NCI-H82 (cell line): ENCODE measurements around the gene CRTAC1.

Experiments
- DNase-seq: peaks from one replicate; lab custom pipeline; 2025; lab: John Stamatoyannopoulos, UW

CRTAC1 gene

GRCh38 chr10:97923476-97923875, 106.9 kb downstream of the CRTAC1 start:
- DNase-seq, result no peak

GRCh38 chr10:97923057-97923456, 107.4 kb downstream of the CRTAC1 start:
- no peak for DNase-seq

GRCh38 chr10:97922022-97922758, 108.2 kb downstream of the CRTAC1 start:
- DNase-seq, result peak; percentile 26

- no peak for DNase-seq
Measured at GRCh38 chr10:97921581-97922021, 108.8 kb downstream of the CRTAC1 start.

DNA sequence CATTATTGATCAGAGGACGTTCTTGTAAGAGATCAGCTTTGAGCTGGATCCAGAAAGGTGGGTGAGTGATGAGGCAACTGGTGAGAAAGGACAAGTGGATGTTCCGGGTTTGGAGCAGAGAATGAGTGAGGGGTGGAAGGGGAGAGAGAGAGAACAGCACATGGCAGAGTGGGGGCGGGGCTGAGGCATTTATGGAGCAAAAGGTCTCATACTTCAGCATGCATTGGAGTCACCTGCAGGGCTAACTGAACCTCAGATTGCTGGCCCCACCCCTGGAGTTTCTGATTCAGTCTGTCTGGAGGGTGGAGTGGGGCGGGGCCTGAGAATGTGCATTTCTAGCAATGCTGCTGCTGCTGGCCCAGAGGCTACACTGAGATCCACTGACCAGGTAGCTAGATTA, 109.6 kb downstream of the CRTAC1 start:
- no peak for DNase-seq

DNA sequence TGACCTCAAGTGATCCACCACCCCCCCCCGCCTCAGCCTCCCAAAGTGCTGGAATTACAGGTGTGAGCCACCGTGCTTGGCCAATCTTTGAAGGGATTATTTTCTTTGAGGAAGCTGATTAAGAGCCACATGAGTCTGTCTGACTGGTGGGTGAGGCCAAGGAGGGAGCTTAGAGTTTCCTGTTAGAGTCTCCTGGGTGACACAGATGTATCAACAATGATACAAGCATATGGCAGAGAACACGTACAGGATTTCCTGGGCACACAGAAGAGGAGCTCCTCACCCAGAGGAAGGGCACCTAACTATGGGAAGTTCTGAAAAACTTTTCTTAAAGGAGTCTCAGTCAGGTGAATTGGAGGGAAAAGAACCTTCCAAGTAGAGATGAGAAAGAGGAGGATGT, 111.4 kb downstream of the CRTAC1 start:
- DNase-seq, result peak; percentile 72

DNA sequence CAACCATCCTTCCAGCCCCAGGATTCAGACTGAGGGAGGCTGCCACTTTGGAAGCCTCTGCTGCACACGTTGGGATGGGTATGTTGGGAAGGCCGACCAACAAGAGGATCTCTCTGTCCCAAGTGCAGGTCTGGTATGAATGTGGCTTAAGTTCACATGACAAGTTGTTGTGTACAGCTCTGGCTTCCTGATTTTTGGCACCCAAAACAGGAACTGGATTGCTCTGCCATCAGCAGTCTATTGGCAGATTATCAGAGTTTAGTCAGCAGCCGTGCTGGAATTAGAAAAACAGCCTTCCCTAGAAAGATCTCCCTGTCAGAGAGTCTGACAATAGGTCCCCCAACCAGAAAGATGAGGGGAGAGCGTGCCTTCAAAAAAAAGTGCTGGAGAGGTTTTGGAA, 113.8 kb downstream of the CRTAC1 start:
- DNase-seq, result no peak

DNA sequence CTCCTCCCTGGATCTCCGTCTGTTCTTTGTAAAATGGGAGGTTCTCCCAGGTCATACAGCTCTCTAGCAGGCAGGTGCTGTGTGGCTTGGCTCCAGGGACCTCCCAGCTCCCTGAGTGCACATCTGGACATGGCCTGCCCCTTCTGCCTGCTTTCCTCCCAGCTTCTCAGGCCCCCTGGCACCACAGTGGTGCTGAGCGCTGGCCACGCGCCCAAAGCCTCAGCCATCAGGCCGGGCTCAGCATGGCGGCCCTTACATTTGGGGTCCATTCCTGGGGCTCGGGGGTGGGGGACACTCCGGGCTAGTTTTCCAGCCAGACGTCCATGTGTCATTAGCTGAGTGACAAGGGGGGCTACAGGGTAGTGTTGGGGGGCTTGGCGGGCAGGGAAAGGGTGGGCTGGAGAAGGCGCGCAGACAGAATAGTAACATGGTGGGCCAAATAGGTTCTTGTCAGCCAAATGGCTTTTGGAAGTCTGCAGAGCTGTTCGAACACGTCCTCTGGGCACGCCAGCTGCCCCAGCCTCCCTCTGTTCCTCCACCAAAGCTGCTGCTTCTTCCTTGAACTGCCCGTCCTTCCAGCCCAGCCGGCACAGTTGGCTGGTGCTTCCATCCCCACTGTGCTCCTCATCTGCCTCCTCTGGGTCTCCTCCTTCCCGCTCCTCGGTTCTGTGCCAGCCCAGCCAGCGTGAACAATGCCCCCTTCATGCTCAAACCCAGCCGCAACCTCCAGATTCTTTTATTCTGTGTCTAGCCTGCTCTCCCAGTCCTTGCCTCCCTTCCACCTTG, 114.9 kb downstream of the CRTAC1 start:
- DNase-seq, result no peak

- DNase-seq, result peak; percentile 78
Measured at GRCh38 chr10:97914837-97915211, 115.6 kb downstream of the CRTAC1 start.

- DNase-seq, result no peak
Measured at GRCh38 chr10:97914171-97914836, 116.1 kb downstream of the CRTAC1 start.

GRCh38 chr10:97913614-97914013, 116.8 kb downstream of the CRTAC1 start:
- DNase-seq, result no peak

DNA sequence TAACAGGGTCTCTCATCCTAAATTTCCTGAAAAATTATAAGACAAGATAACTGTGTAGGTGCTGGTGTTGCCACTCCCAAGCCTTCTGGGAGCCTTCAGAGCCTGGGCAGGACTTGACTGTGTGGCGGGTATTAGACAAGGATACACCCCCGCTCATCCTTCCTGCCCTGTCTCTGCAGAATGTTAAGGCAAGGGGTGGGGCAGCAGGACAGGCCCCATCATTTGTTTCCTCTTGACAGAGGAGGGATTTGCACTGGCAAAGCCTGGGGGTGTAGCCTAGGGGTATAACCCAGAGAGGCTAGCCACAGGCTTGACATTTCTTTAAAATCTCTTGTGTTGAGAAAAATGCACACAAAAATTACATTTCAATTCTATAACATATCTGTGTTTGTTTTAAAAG, 117.2 kb downstream of the CRTAC1 start:
- DNase-seq, result no peak

- DNase-seq, result no peak
Measured at GRCh38 chr10:97911217-97911616, 119.2 kb downstream of the CRTAC1 start.

- DNase-seq, result peak; percentile 12
Measured at GRCh38 chr10:97910661-97911060, 119.8 kb downstream of the CRTAC1 start.

GRCh38 chr10:97907830-97908229, 122.6 kb downstream of the CRTAC1 start:
- no peak for DNase-seq

GRCh38 chr10:97907211-97907610, 123.2 kb downstream of the CRTAC1 start:
- no peak for DNase-seq

GRCh38 chr10:97905276-97905675, 125.1 kb downstream of the CRTAC1 start:
- no peak for DNase-seq

DNA sequence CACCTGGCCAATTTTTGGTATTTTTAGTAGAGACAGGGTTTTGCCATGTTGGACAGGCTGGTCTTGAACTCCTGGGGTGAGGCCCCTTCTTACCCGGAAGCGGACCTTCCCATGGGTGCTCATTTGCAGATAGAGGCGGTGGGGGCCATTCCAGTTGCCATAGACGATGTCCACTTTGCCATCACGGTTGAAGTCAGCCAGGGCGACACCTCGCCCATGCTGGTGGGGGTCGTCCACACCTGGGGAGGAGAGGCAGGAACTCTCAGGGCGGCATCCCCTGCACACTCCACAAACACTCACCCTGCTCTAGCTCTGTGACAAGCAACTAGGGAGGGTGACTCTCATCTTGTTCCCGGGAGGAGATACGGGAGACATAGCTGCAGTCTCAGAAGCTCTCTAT, 125.8 kb downstream of the CRTAC1 start:
- no peak for DNase-seq

GRCh38 chr10:97904018-97904381, 126.4 kb downstream of the CRTAC1 start:
- DNase-seq, result peak; percentile 48

GRCh38 chr10:97903128-97904017, 127.0 kb downstream of the CRTAC1 start:
- peak; percentile 68 for DNase-seq

- no peak for DNase-seq
Measured at GRCh38 chr10:97901381-97901780, 129.0 kb downstream of the CRTAC1 start.

DNA sequence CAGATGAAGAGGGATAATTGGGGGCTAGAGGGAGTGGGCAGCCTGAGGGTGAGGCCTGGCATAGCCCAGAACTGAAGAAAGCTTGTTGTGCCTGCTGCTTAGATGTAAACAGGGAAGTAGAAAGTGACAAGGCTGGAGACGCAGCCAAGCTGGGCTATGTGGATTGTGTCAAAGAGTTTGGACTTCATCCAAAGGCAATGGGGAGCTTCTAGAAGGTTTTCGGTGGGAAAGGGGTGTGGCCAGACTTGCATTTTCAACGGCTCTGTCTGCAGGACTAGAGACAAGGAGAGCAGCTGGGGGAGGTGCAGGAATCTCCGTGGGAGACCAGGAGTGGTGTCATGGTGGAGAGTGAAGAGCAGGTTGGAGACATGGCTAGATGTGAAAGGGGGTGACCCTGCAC, 132.0 kb downstream of the CRTAC1 start:
- DNase-seq, result no peak
